ENCODE data around the gene PHLPP1.

DNA sequence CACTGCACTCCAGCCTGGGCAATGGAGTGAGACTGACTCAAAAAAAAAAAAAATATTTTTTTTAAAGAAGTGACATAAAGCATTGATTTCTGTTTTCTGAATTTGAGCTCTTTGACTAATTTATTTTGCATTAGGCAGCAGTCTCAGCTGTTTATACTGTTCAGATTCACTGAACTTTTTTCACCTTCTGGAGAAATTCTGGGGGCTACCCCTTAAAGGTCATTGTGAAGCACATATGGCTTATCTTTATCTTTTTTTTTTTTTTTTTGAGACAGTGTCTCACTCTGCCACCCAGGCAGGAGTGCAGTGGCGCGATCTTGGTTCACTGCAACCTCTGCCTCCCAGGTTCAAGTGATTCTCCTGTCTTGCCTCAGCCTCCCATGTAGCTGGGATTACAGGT is 12.9 kb downstream of the PHLPP1 start:
- TF ChIP-seq, protein P1, sequence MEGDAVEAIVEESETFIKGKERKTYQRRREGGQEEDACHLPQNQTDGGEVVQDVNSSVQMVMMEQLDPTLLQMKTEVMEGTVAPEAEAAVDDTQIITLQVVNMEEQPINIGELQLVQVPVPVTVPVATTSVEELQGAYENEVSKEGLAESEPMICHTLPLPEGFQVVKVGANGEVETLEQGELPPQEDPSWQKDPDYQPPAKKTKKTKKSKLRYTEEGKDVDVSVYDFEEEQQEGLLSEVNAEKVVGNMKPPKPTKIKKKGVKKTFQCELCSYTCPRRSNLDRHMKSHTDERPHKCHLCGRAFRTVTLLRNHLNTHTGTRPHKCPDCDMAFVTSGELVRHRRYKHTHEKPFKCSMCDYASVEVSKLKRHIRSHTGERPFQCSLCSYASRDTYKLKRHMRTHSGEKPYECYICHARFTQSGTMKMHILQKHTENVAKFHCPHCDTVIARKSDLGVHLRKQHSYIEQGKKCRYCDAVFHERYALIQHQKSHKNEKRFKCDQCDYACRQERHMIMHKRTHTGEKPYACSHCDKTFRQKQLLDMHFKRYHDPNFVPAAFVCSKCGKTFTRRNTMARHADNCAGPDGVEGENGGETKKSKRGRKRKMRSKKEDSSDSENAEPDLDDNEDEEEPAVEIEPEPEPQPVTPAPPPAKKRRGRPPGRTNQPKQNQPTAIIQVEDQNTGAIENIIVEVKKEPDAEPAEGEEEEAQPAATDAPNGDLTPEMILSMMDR (IDR thresholded peaks at IDR 0.05; ENCODE audit: insufficient read depth, low read length, poor library complexity, severe bottlenecking), result no peak
- TF ChIP-seq EZH2phosphoT487 (conservative IDR thresholded peaks at IDR 0.05; ENCODE audit: low read length), result no peak
